Endothelial cell (in vitro differentiated cells): ENCODE data around the gene SLAMF9. TPM values are rescaled to one million over a fixed set of nuclear protein-coding genes. Genes with fewer than 3 reads are reported as not detected.

Experiments
- DNase-seq: peaks from one replicate; pipeline ENCODE4 v3.0.0; 2021; ENCODE audit warnings: low spot score
- H3K27ac Mint-ChIP-seq: one replicate; pipeline ENCODE4 v1.8.0; 2021; ENCODE audit warnings: mixed read lengths, inconsistent platforms; ENCODE audit not compliant: unreplicated experiment
- H3K27me3 Mint-ChIP-seq: one replicate; pipeline ENCODE4 v1.8.0; 2021; ENCODE audit warnings: mild to moderate bottlenecking, moderate library complexity, mixed read lengths, inconsistent platforms; ENCODE audit not compliant: unreplicated experiment
- H3K36me3 Mint-ChIP-seq: one replicate; pipeline ENCODE4 v1.8.0; 2021; ENCODE audit warnings: mild to moderate bottlenecking, low read depth, mixed read lengths, inconsistent platforms; ENCODE audit not compliant: unreplicated experiment
- H3K4me1 Mint-ChIP-seq: one replicate; pipeline ENCODE4 v1.8.0; 2021; ENCODE audit warnings: mild to moderate bottlenecking, mixed read lengths, inconsistent platforms; ENCODE audit not compliant: unreplicated experiment
- H3K4me3 Mint-ChIP-seq: one replicate; pipeline ENCODE4 v1.8.0; 2021; ENCODE audit warnings: mild to moderate bottlenecking, mixed read lengths, inconsistent platforms; ENCODE audit not compliant: unreplicated experiment
- H3K9me3 Mint-ChIP-seq: one replicate; pipeline ENCODE4 v1.8.0; 2021; ENCODE audit warnings: mixed read lengths, inconsistent platforms; ENCODE audit not compliant: unreplicated experiment
- total RNA-seq: library from RNA; stranded (reverse); fragmentation: NEBNext Ultra II Directional; extraction: Animal tissue kit (Norgen Biotek cat#: 25700); gene quantifications from one replicate; pipeline ENCODE4 v1.2.1, GENCODE V29; 2021; ENCODE audit not compliant: unreplicated experiment
- TF ChIP-seq, protein P1 (sequence below): fragments of 200-600 bp; sonication (generic); IDR thresholded peaks from one replicate; pipeline ENCODE4 v1.5.0; 2021; ENCODE audit warnings: antibody characterized with exemption; ENCODE audit not compliant: unreplicated experiment

Gene SLAMF9
- total RNA-seq, 1 donor from 2014 or later: not detected

DNA sequence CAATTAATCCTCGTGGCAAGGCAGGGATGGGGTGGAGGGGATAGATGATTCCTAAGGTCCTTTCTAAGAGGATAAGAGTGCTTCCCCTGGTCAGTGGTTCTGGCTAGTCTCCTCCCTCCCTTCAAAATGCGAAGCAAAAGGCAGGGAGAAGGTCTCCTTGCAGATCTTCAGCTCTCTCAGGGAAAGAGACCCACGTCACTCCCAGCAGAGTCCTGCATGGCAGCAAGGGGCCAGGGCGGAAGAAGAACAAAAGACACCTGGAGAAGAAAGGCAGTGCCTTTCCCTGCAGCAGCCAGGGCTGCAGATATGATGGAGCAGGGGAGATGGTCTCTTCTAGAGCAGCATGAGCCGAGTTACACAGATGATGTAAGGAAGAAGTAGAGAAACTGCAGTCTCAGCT, 29.6 kb upstream of the SLAMF9 start:
- Mint-ChIP-seq H3K4me1 (peaks cover 10% of the 10 kb centered on the region), H3K4me3 (no peak overlapping the region), H3K36me3 (peaks cover 5% of the 10 kb centered on the region), H3K27ac (no peak overlapping the region), H3K27me3 (peaks cover 3% of the 10 kb centered on the region), H3K9me3 (no peaks in the 10 kb centered on the region)
- no peak for DNase-seq
- TF ChIP-seq, protein P1, sequence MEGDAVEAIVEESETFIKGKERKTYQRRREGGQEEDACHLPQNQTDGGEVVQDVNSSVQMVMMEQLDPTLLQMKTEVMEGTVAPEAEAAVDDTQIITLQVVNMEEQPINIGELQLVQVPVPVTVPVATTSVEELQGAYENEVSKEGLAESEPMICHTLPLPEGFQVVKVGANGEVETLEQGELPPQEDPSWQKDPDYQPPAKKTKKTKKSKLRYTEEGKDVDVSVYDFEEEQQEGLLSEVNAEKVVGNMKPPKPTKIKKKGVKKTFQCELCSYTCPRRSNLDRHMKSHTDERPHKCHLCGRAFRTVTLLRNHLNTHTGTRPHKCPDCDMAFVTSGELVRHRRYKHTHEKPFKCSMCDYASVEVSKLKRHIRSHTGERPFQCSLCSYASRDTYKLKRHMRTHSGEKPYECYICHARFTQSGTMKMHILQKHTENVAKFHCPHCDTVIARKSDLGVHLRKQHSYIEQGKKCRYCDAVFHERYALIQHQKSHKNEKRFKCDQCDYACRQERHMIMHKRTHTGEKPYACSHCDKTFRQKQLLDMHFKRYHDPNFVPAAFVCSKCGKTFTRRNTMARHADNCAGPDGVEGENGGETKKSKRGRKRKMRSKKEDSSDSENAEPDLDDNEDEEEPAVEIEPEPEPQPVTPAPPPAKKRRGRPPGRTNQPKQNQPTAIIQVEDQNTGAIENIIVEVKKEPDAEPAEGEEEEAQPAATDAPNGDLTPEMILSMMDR: no peak

DNA sequence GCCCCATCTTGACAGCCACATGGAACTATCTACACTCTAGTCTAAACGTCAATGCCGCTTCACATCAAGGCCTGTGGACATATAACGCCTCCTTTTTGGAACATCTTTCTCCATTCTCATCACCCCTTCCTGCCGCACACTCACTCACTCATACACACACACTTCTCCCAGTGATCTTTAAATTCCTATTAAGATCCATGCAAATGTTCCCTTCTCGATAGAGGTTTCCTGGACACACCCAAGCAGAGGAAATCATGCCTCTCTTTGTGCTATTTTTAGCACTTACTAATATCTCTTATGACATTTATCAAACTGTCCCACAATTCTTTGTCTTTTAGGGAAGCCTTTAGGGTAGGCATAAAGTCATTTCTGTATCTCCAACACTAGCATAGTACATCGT, 28.2 kb upstream of the SLAMF9 start:
- Mint-ChIP-seq H3K36me3 (peaks cover 5% of the 10 kb centered on the region), H3K4me3 (no peak overlapping the region), H3K4me1 (peaks cover 10% of the 10 kb centered on the region), H3K27me3 (peaks cover 5% of the 10 kb centered on the region), H3K27ac (no peak overlapping the region), H3K9me3 (no peaks in the 10 kb centered on the region)
- no peak for DNase-seq
- TF ChIP-seq, protein P1: no peak

DNA sequence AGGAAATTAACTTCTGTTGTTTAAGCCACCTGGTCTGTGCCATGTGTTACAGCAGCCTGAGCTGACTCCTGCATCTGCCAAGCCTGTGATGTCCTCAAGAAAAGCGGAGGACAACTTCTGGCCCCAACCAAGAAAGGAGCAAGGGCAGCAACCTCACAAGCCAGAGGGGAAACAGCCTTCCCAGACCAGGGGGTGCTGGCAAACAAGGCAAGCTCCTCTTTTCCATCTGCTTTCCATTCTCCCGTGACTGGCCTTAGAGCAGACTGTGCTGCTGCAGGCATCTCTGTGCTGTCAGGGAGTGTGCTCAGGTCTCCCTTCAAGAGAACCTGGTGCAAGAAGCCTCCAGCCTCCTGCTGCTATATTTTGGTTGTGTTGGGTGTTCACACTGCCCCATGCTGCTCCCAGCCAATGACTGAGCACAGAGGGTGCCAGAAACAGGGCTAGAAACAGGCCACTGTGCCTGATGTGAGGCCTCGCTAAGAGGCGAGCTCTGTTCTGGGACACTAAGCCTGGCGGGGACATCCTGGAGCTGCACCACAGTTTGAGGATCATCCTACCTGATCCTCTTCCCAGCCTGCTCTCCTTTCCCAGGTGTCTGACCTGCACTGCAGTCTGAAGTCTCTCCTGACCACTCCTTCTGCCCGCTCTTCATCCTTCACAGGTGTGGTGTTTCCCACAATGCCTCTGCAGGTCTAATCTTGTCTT, 27.5 kb upstream of the SLAMF9 start:
- Mint-ChIP-seq H3K36me3 (peaks cover 5% of the 10 kb centered on the region), H3K4me3 (no peak overlapping the region), H3K9me3 (no peaks in the 10 kb centered on the region), H3K4me1 (peaks cover 10% of the 10 kb centered on the region), H3K27ac (no peak overlapping the region), H3K27me3 (peaks cover 8% of the 10 kb centered on the region)
- no peak for DNase-seq
- TF ChIP-seq, protein P1: no peak

DNA sequence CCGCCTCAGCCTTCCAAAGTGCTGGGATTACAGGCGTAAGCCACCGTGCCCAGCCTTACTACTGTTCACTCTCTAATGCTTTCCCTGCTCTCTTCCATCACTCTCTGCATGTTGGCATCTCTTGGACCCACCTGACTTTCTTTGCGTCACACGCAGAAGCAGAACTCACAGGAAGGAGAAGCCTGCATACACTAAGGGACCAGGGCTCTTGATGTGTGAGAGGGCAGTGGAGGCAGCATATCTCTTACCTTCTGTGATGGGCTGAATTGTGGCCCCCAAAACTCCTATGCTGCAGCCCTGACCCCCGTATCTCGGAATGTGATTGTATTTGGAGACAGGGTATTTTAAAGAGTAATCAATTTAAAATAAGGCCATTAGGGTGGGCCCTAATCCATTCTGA, 26.7 kb upstream of the SLAMF9 start:
- TF ChIP-seq, protein P1: no peak
- DNase-seq: no peak
- Mint-ChIP-seq H3K4me1 (peaks cover 8% of the 10 kb centered on the region), H3K36me3 (peaks cover 5% of the 10 kb centered on the region), H3K27me3 (peaks cover 8% of the 10 kb centered on the region), H3K9me3 (no peaks in the 10 kb centered on the region), H3K4me3 (no peak overlapping the region), H3K27ac (no peak overlapping the region)

DNA sequence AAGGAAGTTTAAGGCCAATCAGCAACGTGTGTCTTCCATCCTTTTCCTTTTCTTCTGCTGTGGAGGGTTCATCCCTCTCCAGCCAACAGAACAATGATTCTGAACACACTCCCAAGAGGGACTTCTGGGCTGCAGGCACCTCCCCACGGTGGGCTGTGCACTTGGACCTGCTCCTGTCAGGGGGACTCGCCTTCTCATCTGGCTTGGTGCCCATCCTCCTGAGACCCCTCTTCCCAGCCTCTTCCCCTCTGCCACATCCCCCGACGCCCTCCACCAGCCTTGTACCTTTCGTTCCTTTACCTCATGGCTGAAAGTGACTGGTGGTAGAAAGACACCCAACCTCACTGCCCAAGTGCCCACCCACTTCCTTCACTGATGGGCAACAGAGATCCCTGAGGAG, 26.0 kb upstream of the SLAMF9 start:
- Mint-ChIP-seq H3K4me3 (no peak overlapping the region), H3K4me1 (peaks cover 4% of the 10 kb centered on the region), H3K9me3 (no peaks in the 10 kb centered on the region), H3K27ac (no peak overlapping the region), H3K27me3 (peaks cover 8% of the 10 kb centered on the region), H3K36me3 (peaks cover 5% of the 10 kb centered on the region)
- no peak for DNase-seq
- TF ChIP-seq, protein P1: no peak
